Measurements from ENCODE around the gene INTS6.

The INTS6 gene

GRCh38 chr13:51318876-51319275 is 134.0 kb downstream of the INTS6 start:
- DNase-seq (ENCODE audit: low spot score) = no peak

GRCh38 chr13:51318015-51318414 is 134.8 kb downstream of the INTS6 start:
- DNase-seq (ENCODE audit: low spot score) = no peak

DNA sequence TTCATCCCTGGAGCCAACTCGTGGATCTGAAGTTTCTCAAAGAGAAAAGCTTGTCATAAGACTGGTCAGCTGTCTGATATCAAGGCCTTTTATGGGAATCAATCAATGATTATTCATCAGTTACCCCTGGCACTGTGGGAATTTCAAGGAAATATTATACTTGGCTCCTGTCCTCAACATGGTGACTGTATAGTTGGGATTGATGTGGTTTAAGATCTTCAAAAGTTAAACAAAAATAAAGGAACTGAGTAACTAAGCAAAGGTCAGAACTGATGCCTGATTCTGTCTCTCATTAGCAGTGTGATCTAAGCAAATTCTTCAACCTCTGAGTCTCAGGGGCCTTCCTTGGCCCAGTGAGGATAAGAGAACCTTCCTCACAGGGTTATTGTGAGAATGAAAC is 135.6 kb downstream of the INTS6 start:
- DNase-seq (ENCODE audit: low spot score) = no peak

DNA sequence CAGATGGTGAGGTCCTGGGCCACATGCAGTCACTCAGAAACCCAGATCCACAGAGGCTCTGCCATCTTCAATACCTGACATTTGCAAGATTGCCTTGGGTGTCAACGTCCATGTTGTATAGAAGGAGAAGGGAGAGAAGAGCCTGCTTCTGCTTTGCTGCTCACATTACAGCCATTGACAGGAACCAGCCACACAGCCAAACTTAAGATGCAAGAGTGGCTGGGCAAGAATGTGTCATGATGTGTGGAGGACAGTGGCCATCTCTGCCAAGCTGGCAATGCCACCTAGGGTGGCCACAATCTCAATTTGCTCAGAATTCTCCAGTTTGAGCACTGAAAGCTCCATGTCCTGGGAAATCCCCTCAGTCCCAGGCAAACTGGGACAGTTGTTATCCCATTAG is 139.2 kb downstream of the INTS6 start:
- DNase-seq (ENCODE audit: low spot score) = no peak

DNA sequence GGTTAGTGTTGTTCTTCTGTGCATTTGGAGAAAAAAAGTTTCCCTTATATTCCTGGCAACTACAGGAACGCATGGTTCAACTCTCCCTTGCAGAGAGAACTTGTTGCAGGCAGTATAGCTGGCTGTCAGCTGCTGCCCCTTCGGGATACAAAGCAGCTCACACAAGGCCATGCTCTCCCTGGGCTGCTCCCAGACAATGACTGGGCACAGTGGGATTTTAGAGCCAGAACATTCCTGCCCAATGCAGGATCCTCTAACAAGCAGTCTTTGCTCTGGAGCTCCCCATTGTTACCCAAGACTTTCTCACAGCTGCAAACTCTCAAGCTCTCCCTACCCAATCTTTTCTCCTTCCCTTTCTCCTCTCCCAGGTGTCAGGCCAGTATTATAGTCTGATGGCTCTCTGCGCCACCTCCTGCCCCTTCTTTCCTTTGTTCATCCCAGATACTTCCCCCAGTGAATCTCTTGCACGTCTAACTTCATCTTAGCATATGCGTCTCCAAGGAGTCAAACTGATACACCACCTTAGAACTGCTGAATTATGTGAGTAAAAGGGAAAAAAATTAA is 140.8 kb downstream of the INTS6 start:
- DNase-seq (ENCODE audit: low spot score) = no peak

Data from cerebellar cortex (tissue), 1 donor.